HUES48 (cell line): ENCODE measurements around the gene RNH1.

Experiments
- H3K27ac ChIP-seq: one replicate; pipeline ENCODE4 v1.7.0; 2013; ENCODE audit warnings: low read depth, low read length, inconsistent platforms
- H3K27me3 ChIP-seq: 2 replicates; pipeline ENCODE4 v1.6.1; 2013; ENCODE audit warnings: mild to moderate bottlenecking, low read length; ENCODE audit not compliant: control insufficient read depth, insufficient read depth
- H3K36me3 ChIP-seq: 2 replicates; pipeline ENCODE4 v1.6.1; 2013; ENCODE audit warnings: low read length; ENCODE audit not compliant: control insufficient read depth, insufficient read depth
- H3K4me1 ChIP-seq: 2 replicates; pipeline ENCODE4 v1.6.1; 2013; ENCODE audit warnings: mild to moderate bottlenecking, low read length; ENCODE audit not compliant: control insufficient read depth, insufficient read depth
- H3K4me3 ChIP-seq: 2 replicates; pipeline ENCODE4 v1.5.1; 2013; ENCODE audit warnings: mild to moderate bottlenecking, low read depth, low read length
- H3K9ac ChIP-seq: 2 replicates; pipeline ENCODE4 v1.6.1; 2013; ENCODE audit warnings: mild to moderate bottlenecking, low read depth, low read length, moderate library complexity
- H3K9me3 ChIP-seq: 2 replicates; pipeline ENCODE4 v1.6.1; 2013; ENCODE audit warnings: low read length; ENCODE audit not compliant: control insufficient read depth, insufficient read depth

Gene RNH1

DNA sequence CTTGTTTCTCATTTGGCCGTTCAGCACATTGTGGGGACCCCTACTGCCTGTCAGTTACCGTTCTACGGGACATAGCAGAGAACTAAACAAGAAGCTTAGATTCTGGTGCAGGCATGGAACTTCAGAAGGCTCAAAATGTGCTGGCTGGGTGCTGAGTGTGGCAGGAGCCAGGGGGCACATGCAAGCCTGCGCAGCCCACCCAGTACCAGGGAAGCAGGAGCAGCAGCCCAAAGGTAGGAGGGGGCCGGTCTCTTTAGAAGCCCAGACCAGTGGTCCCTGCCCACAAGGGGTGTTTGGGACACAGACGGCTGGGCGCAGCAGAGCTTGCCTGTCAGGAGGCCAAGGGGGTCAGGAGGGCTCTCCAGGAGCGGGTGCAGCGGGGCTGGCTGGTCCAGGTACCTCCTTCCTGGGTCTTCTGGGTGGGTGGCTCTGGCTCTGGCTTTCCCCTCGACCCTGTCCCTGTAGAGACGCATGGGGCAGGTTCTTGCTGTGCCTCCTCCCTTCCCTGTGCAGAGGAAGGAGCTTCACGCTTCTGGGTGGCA is 54.8 kb downstream of the RNH1 start:
- Histone ChIP-seq H3K36me3 (peaks cover 22% of the 10 kb centered on the region), H3K27ac (no peak overlapping the region), H3K9me3 (no peaks in the 10 kb centered on the region), H3K4me3 (no peak overlapping the region), H3K9ac (no peak overlapping the region), H3K4me1 (peaks cover 34% of the 10 kb centered on the region), H3K27me3 (no peaks in the 10 kb centered on the region)

DNA sequence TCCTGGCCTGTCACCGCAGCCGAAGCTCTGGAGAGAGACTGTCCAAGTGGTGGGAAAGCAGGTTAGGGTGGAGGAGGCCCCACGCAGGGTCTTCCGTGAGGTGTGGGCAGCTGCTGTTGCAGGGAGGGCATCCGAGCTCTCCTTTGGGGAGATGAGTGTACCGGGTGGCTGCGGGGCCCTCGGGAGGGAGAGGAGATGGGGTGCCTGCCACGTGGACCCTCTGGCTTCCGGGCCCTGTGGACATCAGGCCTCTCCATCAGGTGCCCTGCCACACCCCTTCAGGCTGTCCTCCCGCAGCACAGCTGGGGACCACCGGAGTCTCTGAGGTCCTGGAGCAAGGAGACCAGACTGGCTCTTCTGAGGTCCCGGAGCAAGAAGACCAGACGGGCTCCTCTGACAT is 55.3 kb downstream of the RNH1 start:
- no peak overlapping the region for H3K27ac ChIP-seq
- H3K36me3 ChIP-seq, result peaks cover 22% of the 10 kb centered on the region
- H3K4me1 ChIP-seq, result peaks cover 29% of the 10 kb centered on the region
- peak overlapping the region; percentile 93; the same call in 1 of the 2 replicates for H3K4me3 ChIP-seq
- no peak overlapping the region for H3K9ac ChIP-seq
- no peaks in the 10 kb centered on the region for H3K9me3 ChIP-seq
- H3K27me3 ChIP-seq, result no peaks in the 10 kb centered on the region

DNA sequence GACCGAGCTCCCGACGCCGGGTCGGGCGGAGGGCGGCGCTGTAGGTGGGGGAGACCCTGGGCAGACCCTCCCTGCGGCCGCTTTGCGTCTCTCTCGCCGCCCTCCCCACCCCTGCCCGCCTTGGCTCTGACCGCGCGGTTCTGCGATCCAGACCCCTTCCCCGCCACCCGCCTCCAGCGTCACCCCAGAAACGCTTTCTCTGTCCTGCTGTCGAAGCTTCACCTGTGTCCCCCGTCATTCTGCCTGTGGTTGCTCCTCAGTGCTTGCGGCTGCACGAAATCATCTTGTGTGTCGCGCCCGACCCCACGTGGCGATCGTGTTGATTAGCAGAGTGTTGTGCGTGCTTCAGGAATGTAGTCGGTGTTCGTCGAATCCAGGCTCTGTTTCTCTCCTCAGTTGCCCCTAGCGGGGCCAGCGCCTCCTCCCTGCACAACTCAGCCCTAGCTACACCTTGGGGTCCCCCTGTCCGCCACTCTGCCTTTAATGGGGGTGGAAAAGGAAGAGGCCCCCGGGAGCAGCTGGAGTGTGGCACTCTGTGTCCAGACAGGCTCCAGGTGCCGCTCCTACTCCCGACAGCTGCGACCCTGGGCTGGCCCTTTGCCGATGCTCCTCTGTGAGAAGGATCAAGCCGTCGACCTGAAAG is 56.1 kb downstream of the RNH1 start:
- Histone ChIP-seq H3K9me3 (no peaks in the 10 kb centered on the region), H3K27ac (no peak overlapping the region), H3K36me3 (peaks cover 22% of the 10 kb centered on the region), H3K27me3 (no peaks in the 10 kb centered on the region), H3K4me3 (peak overlapping the region; percentile 93), H3K4me1 (peaks cover 22% of the 10 kb centered on the region; the same call in 1 of the 2 replicates), H3K9ac (peak overlapping the region; percentile 63)

DNA sequence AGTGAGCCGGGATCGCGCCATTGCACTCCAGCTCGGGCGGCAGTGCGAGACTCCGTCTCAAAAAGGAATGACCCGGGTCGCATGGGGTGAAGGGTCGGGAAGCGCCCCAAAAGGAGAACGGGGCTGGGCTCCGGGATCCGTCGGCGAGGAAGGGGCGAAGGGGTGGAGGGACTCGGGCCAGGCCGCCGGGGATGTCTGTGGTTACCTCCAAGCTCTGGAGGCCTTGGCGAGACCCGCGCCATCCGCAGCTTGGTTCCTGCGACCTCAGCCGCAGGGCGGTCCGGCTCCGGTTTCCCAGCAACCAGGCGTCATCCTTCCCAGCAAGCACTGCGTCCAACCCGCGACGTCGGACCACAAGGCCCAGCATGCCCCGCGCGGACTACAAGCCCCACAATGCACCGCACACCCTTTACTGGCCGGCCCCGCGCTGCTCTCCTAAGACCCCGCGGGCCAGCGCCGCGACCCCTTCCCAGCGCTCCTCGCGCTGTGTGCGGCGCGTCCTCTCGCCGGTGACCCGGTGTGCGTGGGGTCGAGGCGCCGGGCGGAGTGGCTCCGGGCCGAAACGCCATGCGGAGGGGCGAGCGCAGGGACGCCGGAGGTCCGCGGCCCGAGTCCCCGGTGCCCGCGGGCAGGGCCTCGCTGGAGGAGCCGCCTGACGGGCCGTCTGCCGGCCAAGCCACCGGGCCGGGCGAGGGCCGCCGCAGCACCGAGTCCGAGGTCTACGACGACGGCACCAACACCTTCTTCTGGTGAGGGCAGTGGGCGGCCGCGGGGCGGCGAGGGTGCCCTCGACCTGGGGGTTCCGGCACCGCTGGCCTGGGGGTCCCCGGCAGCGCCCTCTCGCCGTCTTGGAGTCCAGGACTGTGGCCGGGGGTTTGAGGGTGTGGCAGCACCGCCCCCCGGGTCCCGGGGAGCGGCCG is 56.9 kb downstream of the RNH1 start, which contains the start of gene PTDSS2:
PTDSS2 (plus strand) TSS at position 391 of the 920 bp plus-strand sequence; CDS start at position 568, 177 bp downstream.
- H3K9ac ChIP-seq, result peak within 1 kb of the TSS; percentile 67
- H3K27ac ChIP-seq, result peak within 1 kb of the TSS; percentile 86
- peak within 1 kb of the TSS; percentile 93 for H3K4me3 ChIP-seq
- H3K27me3 ChIP-seq, result no peaks in the 10 kb centered on the region
- peaks cover 22% of the 10 kb centered on the region for H3K36me3 ChIP-seq
- H3K4me1 ChIP-seq, result peaks cover 14% of the 10 kb centered on the region; the same call in 1 of the 2 replicates
- no peaks in the 10 kb centered on the region for H3K9me3 ChIP-seq

DNA sequence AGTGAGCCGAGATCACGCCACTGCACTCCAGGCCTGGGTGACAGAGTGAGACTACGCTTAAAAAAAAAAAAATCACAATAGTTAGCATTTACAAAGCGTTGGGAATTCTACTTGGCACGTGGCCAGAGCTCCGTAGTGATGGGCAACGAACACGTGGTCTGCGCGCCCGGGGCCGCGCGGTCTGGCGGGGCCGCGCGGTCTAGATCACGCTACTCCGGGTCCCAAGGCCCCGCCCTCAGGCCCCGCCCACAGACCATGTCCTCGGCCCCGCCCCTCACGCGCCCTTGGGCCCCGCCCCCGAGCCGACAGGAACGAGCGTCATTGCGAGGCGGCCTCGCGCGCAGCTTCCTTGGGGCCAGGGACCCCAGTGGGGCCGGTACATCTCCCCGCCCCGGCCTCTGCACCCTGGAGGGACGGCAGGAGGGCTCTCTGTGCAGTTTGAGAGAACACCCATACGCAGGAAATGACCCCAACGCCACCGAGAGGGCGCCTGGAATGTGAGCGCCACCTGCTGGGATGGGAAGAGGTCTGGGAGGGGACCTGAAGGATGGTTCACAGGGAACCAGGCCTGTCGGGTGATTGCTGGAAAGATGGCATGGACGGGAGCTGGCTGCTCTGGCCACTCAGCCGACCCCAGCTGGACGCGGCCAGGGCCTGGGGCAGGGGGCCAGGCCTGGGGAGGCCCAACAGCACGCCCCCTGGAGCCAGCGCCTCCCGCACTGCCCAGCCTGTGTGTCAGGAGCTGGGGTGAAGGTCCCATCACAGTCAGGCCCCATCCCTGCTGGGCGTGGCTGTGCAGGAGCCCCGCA is 58.9 kb downstream of the RNH1 start:
- H3K4me3 ChIP-seq, result peak overlapping the region; percentile 86
- H3K9me3 ChIP-seq, result no peaks in the 10 kb centered on the region
- peaks cover 12% of the 10 kb centered on the region for H3K36me3 ChIP-seq
- peaks cover 9% of the 10 kb centered on the region; the same call in 1 of the 2 replicates for H3K4me1 ChIP-seq
- peak overlapping the region; percentile 88 for H3K27ac ChIP-seq
- H3K9ac ChIP-seq, result peak overlapping the region; percentile 56; the same call in 1 of the 2 replicates
- no peaks in the 10 kb centered on the region for H3K27me3 ChIP-seq

DNA sequence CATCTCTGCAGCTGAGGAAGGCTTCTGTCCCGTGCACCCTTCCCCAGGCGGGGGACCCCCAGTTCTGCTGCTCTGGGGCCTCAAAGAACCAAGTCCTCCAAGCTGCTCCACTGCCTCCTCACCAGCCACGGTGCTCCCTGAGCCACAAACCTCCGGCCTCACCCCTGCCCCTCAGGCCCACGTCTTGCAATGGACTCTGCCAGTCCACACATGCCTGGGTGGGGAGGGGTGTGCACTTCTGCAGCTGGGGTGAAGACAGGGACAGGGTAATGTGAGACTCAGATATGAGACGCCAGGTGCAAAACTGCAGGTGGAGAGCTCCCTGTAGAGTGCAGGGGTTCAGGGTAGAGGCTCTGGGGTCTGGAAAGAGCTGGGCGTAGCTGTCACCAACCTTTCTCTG is 60.2 kb downstream of the RNH1 start:
- Histone ChIP-seq H3K4me1 (peaks cover 9% of the 10 kb centered on the region; the same call in 1 of the 2 replicates), H3K27ac (no peak overlapping the region)

DNA sequence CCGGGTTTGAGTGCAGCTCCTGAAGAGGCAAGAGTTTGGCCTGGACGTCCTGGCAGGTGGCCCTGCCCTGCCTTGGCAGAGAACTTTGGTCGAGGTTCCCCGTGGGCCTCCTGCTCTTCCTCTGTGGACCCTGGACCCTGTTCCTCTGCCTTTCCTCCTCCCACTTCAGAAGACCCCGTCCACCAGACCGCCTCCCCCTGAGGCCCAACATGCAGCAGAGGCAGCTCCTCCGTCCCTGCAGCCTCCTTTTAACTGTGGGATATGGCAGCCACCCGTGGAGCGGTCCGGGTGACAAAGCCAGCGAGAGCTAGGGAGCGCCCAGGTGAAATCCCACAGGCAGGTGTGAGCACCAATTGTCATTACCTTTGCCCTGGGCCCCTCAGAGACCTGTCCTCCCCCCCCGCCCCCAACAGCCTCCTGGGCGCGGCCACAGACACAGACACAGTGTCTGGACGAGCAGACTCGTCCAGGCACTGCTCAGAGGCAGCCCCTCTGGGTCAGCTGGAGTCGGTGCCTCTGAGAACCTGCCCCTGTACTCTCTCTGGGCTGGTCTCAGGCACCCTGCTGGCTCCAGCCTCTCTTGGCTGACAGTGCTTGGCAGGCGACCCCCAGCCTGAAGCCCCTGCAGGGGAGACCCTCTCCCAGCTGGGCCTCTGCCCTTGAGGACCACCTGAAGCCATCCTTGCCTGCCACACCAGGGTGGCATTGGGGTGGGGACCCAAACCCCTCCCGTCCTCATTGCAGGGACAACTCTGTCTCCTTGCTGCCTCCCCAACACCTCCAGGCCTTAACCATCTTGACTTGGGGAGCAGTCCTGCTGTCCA is 61.1 kb downstream of the RNH1 start:
- Histone ChIP-seq H3K9ac (no peak overlapping the region), H3K27ac (no peak overlapping the region), H3K27me3 (no peaks in the 10 kb centered on the region), H3K36me3 (no peaks in the 10 kb centered on the region), H3K4me1 (peaks cover 3% of the 10 kb centered on the region; the same call in 1 of the 2 replicates), H3K9me3 (no peaks in the 10 kb centered on the region), H3K4me3 (no peak overlapping the region)

More for the DNA sequence above, 60.2 kb downstream of the RNH1 start:
- Histone ChIP-seq H3K9me3 (no peaks in the 10 kb centered on the region), H3K4me3 (no peak overlapping the region), H3K27me3 (no peaks in the 10 kb centered on the region), H3K9ac (no peak overlapping the region), H3K36me3 (peaks cover under 1% of the 10 kb centered on the region; the same call in 1 of the 2 replicates)
